CD4-positive, alpha-beta T cell treated with Interleukin-6 at 100 ng/mL for 8 hours (primary cell): ENCODE measurements around the gene KIFC3.
"Not testable (repeated sequence)": the region's sequence is repeated elsewhere in the genome, so short reads cannot be mapped to it uniquely, and the experiment has no call there.

Source experiments
- DNase-seq: peaks from one replicate; pipeline ENCODE4 v3.0.0-alpha.2; 2020; ENCODE audit warnings: mixed read lengths, low spot score

KIFC3 gene

DNA sequence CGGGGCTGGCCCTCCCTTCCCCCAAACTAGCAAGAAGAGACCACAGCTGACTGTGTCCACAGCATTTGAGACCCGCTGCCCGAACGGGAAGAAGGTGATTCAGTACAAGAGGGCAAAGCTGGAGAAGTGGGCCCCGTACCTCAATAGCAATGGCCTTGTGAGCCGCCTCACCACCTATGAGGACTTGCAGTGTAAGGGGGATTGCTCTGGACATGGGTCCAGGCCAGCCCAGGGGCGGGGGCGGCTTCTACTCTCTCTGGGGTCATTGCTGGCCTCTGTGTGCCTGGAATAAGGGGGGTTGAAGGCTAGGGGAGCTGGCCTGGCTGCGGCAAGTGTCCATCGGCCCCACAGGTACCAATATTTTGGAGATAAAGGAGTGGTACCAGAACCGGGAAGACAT, 79.6 kb downstream of the KIFC3 start:
- no peak for DNase-seq

DNA sequence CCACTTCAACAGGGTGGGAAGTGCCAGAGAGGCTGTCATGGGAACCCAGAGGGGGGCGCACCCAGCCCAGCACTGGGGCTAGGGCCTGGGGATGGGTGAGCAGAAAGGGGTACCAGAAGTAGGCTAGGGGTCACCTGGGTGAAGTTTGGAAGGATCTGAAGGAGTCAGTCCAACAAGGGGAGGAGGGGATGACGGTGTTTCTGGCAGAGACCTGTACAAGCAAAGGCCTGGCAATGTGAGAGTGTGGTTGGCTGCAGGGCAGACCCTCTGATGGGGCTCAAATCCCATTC, 80.1 kb downstream of the KIFC3 start:
- no peak for DNase-seq

DNA sequence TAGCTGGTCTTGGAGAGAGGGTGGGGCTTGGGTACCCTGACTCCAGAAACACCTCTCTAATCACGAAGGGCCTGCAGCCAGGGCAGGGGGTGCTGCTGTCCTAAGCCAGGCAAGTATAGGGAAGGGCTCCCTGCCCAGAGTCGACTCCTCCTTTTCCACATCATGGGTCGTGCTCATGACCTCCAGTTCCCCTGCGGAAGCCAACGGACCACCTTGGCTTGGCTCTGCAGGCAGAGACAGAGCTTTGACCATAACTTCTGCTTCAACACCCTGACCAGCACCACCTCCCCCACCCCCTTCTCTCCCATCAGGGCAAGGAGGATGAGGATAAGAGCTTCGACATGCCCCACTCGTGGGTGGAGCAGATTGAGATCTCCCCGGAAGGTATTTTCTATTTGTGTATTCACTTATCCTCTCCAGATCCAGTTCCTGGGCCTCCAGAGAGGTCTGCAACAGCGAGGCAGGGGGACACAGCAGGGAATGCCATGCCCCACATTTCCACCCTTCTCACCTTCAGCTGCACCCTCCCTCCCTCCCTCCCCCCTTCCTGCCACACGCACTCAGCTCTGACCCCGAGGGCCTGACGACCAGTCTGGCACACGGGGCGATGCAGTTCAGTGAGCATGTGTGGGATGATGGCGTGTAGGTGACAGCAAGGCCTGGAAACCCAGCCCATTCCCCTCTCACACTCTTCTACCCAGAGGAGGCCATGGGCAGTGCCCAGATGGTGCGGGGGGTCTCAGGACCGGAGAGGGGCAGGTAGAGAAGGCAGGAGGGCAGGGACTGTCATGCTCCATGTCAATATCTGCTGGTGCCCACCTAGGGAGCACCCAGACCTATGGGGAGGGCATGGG, 80.7 kb downstream of the KIFC3 start:
- DNase-seq = no peak

DNA sequence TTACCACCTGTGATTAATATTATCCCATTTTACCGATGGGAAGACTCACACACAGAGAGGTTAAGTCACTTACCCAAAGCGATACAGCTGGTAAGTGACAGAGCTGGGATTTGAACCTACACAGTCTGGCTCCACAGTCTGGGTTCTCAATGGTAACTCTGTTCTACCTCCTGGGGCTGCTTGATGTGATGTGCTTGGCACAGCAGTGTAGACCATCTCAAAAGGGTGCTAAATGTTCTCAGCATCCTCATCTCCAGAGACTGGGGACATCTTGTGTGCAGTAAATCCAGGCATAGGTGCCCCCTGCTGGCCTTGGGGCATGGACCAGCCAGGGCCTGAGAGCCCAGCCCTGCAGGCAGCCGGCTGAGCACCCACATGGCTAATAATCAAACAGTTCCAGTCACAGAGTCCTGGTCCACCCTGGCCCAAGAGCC, 82.1 kb downstream of the KIFC3 start:
- DNase-seq = peak; percentile 21

DNA sequence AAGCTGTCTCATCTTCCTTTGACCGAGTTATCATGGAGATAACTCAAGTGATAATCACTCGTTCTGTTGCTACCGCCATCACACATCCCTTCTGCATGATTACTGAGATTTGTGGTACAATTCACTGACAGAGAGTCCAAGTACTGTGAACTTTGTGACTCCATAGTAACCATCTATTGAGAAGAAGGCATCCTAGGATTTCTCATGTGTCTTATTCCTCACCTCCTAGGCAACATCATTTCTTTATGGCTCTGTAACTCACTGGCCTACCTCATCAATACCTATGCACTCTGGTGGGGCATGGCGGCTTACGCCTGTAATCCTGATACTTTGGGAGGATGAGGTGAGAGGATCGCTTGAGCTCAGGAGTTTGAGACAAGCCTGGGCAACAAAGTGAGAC, 88.2 kb downstream of the KIFC3 start:
- no peak for DNase-seq

DNA sequence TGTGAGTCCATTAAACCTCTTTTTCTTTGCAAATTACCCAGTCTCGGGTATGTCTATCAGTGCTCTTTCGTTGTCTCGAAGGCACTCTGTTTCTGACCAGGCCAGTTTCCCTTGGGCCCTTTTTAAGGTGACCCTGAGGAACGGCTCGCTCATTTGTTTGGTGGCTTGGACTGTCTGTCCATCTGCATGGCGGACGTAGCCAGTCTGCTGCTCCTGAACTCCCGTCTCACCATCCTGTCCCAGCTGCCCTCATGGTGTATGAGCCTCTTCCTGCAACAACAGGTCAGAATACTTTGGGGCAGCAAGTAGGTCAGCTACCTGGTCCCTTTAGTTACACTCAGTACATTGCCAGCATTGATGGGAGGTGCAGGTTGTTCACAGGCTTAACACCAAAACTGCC, 88.7 kb downstream of the KIFC3 start:
- DNase-seq = no peak

DNA sequence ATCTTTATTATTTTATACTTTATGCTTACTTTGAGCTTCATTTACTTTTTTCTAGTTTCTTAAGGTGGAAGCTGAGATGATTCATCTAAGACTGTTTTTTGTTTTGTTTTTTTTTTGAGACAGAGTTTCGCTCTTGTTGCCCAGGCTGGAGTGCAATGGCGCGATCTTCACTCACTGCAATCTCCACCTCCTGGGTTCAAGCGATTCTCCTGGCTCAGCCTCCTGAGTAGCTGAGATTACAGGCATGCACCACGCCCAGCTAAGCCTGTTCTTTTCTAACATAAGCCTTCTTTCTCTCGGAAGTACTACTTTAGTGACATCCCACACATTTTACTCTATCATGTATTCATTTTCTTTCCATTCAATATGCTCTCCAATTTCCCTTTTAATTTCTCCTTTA, 89.7 kb downstream of the KIFC3 start:
- not testable (repeated sequence) for DNase-seq

DNA sequence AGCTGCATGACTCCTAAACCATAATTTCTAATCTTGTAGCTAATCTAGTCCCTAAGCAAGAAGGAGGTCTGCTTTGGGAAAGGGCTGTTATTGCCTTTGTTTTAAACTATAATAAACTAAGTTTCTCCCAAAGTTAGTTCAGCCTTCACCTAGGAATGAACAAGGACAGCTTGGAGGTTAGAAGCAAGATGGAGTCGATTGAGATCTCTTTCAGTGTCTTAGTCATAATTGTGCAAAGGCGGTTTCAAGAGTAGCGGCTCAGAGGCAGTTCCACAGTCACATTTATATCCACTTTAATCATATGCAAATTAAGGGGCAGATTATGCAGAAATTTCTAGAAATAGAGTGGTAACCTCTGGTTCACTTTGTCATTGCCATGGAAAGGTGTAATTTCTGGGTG, 90.3 kb downstream of the KIFC3 start:
- DNase-seq = no peak

DNA sequence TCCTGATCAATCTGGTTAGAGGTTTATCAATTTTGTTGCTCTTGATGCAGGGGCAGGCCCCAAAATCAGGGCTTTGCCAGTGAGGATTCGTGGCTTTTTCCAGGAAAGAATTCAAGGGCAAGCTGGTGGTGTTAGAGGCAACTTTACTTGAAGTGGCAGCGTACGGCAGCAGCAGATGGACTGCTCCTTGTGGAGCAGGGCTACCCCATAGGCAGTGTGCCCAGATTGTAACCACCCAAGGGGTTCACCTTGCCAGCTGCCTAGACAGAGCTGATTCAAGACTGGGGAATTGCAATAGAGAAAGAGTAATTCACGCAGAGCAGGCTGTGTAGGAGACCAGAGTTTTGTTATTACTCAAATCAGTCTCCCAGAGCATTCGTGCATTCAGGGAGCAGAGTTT, 90.9 kb downstream of the KIFC3 start:
- no peak for DNase-seq

DNA sequence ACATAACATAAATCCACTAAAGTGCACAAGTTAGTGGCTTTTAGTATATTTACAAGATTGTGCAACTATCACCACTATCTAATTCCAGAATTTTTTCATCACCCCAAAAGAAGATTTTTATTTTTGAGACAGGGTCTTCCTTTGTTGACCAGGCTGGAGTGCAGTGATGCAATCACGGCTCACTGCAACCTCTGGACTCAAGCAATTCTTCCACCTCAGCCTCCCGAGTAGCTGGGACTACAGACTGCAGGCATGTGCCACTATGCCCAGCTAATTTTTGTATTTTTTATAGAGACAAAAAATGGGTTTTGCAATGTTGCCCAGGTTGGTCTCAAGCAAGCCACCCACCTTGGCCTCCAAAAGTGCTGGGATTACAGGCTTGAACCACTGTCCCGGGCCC, 92.6 kb downstream of the KIFC3 start:
- DNase-seq = no peak
